ENCODE data around the gene DMBX1. TPM values are rescaled to one million over a fixed set of nuclear protein-coding genes. Genes with fewer than 3 reads are reported as not detected.

Gene DMBX1
- total and polyA plus RNA-seq, 9 of the 15 experiments (the other 6 are each of a cell fraction or from before 2014, with no cell fraction given), result 0.25 to 4.3 (median 1.0) TPM

GRCh38 chr1:46522184-46522968, 32.7 kb downstream of the DMBX1 start (continued):
- TF ChIP-seq ZHX1 (conservative IDR thresholded peaks at IDR 0.05; ENCODE audit: low read length) (no peak), CHD7 (IDR thresholded peaks at IDR 0.05; ENCODE audit: low read depth, low read length) (no peak), ETV6 (IDR thresholded peaks at IDR 0.05; ENCODE audit: borderline replicate concordance in 1 of 2, low read depth in 2 of 2, low read length in 1 of 2) (peak in 1 of 2 experiments; percentile 83; a peak in 3 of 4 replicates), ETV6 (CRISPR knock-in tag; IDR thresholded peaks at IDR 0.05; ENCODE audit: borderline replicate concordance) (no peak), TFE3 (CRISPR knock-in tag; IDR thresholded peaks at IDR 0.05) (no peak), SMARCE1 (IDR thresholded peaks at IDR 0.05) (peak; percentile 96), CLOCK (CRISPR knock-in tag; IDR thresholded peaks at IDR 0.05; ENCODE audit: borderline replicate concordance) (peak; percentile 63; the same call in 1 of the 2 replicates)
